DOHH2 (cell line): ENCODE results near the gene RALGAPA2.

Experiments
- H3F3A ChIP-seq: fragments of 200-600 bp; sonication (generic), shearing (Covaris generic); 2 replicates; pipeline ENCODE4 v1.6.0; 2016; ENCODE audit warnings: antibody characterized with exemption, mild to moderate bottlenecking; ENCODE audit not compliant: control insufficient read depth, insufficient read depth
- H3K27ac ChIP-seq: fragments of 200-600 bp; sonication (generic); 2 replicates; pipeline ENCODE4 v1.5.1; 2014; ENCODE audit warnings: low read depth, mild to moderate bottlenecking, low read length, moderate library complexity
- H3K27me3 ChIP-seq: fragments of 200-600 bp; sonication (generic); 2 replicates; pipeline ENCODE4 v1.6.1; 2014; ENCODE audit warnings: mild to moderate bottlenecking, low read length, mixed read lengths; ENCODE audit not compliant: control insufficient read depth
- H3K36me3 ChIP-seq: fragments of 200-600 bp; sonication (generic); 2 replicates; pipeline ENCODE4 v1.6.1; 2014; ENCODE audit warnings: mild to moderate bottlenecking, low read length, moderate library complexity, mixed read lengths; ENCODE audit not compliant: control insufficient read depth
- H3K4me1 ChIP-seq: fragments of 200-600 bp; sonication (generic); 2 replicates; pipeline ENCODE4 v1.6.1; 2014; ENCODE audit warnings: mild to moderate bottlenecking, low read length, mixed read lengths; ENCODE audit not compliant: control insufficient read depth
- H3K4me2 ChIP-seq: fragments of 200-600 bp; sonication (generic); 2 replicates; pipeline ENCODE4 v1.6.0; 2014; ENCODE audit warnings: mild to moderate bottlenecking, low read length, moderate library complexity
- H3K4me3 ChIP-seq: fragments of 200-600 bp; sonication (generic); 2 replicates; pipeline ENCODE4 v1.5.1; 2014; ENCODE audit warnings: mild to moderate bottlenecking, low read length, mixed read lengths
- H3K79me2 ChIP-seq: fragments of 200-600 bp; sonication (generic); 2 replicates; pipeline ENCODE4 v1.6.1; 2014; ENCODE audit warnings: mild to moderate bottlenecking, low read length, mixed read lengths; ENCODE audit not compliant: control insufficient read depth
- H3K9me2 ChIP-seq: fragments of 200-600 bp; sonication (generic); replicated peaks from 2 replicates; pipeline ENCODE4 v1.6.1; 2014; ENCODE audit warnings: mild to moderate bottlenecking, low read length, mixed read lengths; ENCODE audit not compliant: control insufficient read depth
- H3K9me3 ChIP-seq: fragments of 200-600 bp; sonication (generic); 2 replicates; pipeline ENCODE4 v1.6.1; 2014; ENCODE audit warnings: antibody characterized with exemption, low read length, mixed read lengths; ENCODE audit not compliant: control insufficient read depth, insufficient read depth
- H4K20me1 ChIP-seq: fragments of 200-600 bp; sonication (generic); 2 replicates; pipeline ENCODE4 v1.6.0; 2014; ENCODE audit warnings: low read depth, mild to moderate bottlenecking, antibody characterized with exemption, low read length, moderate library complexity; ENCODE audit not compliant: control insufficient read depth, insufficient read depth
- CTCF ChIP-seq: fragments of 200-600 bp; sonication (generic); IDR thresholded peaks from one replicate; pipeline ENCODE4 v1.5.1; 2014; ENCODE audit warnings: antibody characterized with exemption, mild to moderate bottlenecking, low read depth, low read length; ENCODE audit not compliant: poor library complexity, severe bottlenecking
- EZH2phosphoT487 ChIP-seq: fragments of 200-600 bp; sonication (generic); IDR thresholded peaks from 2 replicates; pipeline ENCODE4 v1.6.1; 2017; ENCODE audit warnings: borderline replicate concordance, mild to moderate bottlenecking, antibody characterized with exemption, low read length, moderate library complexity, mixed read lengths

Gene RALGAPA2

GRCh38 chr20:20442466-20442865 is 270.0 kb downstream of the RALGAPA2 start:
- no peak overlapping the region for H3K4me2 ChIP-seq
- H3K4me1 ChIP-seq = peaks cover 10% of the 10 kb centered on the region
- H3F3A ChIP-seq = no peaks in the 10 kb centered on the region
- H3K79me2 ChIP-seq = no peaks in the 10 kb centered on the region
- TF ChIP-seq CTCF (no peak), EZH2phosphoT487 (no peak)
- H3K27me3 ChIP-seq = no peaks in the 10 kb centered on the region
- H3K9me3 ChIP-seq = no peaks in the 10 kb centered on the region
- no peak overlapping the region for H3K27ac ChIP-seq
- H3K36me3 ChIP-seq = no peaks in the 10 kb centered on the region
- H4K20me1 ChIP-seq = no peaks in the 10 kb centered on the region
- H3K9me2 ChIP-seq = no peaks in the 10 kb centered on the region
- no peak overlapping the region for H3K4me3 ChIP-seq

- TF ChIP-seq CTCF (no peak), EZH2phosphoT487 (no peak)
- H3K36me3 ChIP-seq = no peaks in the 10 kb centered on the region
- H3K27me3 ChIP-seq = no peaks in the 10 kb centered on the region
- H3K4me2 ChIP-seq = no peak overlapping the region
- H3K4me3 ChIP-seq = no peak overlapping the region
- no peaks in the 10 kb centered on the region for H3K79me2 ChIP-seq
- no peak overlapping the region for H3K27ac ChIP-seq
- peaks cover 5% of the 10 kb centered on the region for H3K4me1 ChIP-seq
- H3K9me2 ChIP-seq = no peaks in the 10 kb centered on the region
- H3K9me3 ChIP-seq = no peaks in the 10 kb centered on the region
- no peaks in the 10 kb centered on the region for H4K20me1 ChIP-seq
- H3F3A ChIP-seq = no peaks in the 10 kb centered on the region
Measured at GRCh38 chr20:20440886-20441658, 271.4 kb downstream of the RALGAPA2 start.

- no peaks in the 10 kb centered on the region for H3K27me3 ChIP-seq
- no peaks in the 10 kb centered on the region for H3F3A ChIP-seq
- no peaks in the 10 kb centered on the region for H3K9me3 ChIP-seq
- H4K20me1 ChIP-seq = no peaks in the 10 kb centered on the region
- TF ChIP-seq CTCF (no peak), EZH2phosphoT487 (no peak)
- no peak overlapping the region for H3K27ac ChIP-seq
- H3K4me1 ChIP-seq = no peaks in the 10 kb centered on the region
- H3K4me2 ChIP-seq = no peak overlapping the region
- H3K9me2 ChIP-seq = no peaks in the 10 kb centered on the region
- H3K4me3 ChIP-seq = no peak overlapping the region
- H3K36me3 ChIP-seq = no peaks in the 10 kb centered on the region
- H3K79me2 ChIP-seq = no peaks in the 10 kb centered on the region
Measured at GRCh38 chr20:20440481-20440880, 272.0 kb downstream of the RALGAPA2 start.
